ENCODE measurements around the gene ARHGAP6.

GRCh38 chrX:11393949-11394654 is 271.6 kb downstream of the ARHGAP6 start:
- TF ChIP-seq CTCF (IDR thresholded peaks at IDR 0.05; ENCODE audit: low read length) (no peak), EZH2 (optimal IDR thresholded peaks at IDR 0.05; ENCODE audit: low read depth, low read length) (no peak), EZH2phosphoT487 (IDR thresholded peaks at IDR 0.05; ENCODE audit: low read length) (no peak)
